DOHH2 (cell line): Measurements from ENCODE around the gene LRRN3.

Experiments used
- H3F3A ChIP-seq: fragments of 200-600 bp; sonication (generic), shearing (Covaris generic); 2 replicates; pipeline ENCODE4 v1.6.0; 2016; ENCODE audit warnings: antibody characterized with exemption, mild to moderate bottlenecking; ENCODE audit not compliant: control insufficient read depth, insufficient read depth
- H3K27ac ChIP-seq: fragments of 200-600 bp; sonication (generic); 2 replicates; pipeline ENCODE4 v1.5.1; 2014; ENCODE audit warnings: low read depth, mild to moderate bottlenecking, low read length, moderate library complexity
- H3K27me3 ChIP-seq: fragments of 200-600 bp; sonication (generic); 2 replicates; pipeline ENCODE4 v1.6.1; 2014; ENCODE audit warnings: mild to moderate bottlenecking, low read length, mixed read lengths; ENCODE audit not compliant: control insufficient read depth
- H3K36me3 ChIP-seq: fragments of 200-600 bp; sonication (generic); 2 replicates; pipeline ENCODE4 v1.6.1; 2014; ENCODE audit warnings: mild to moderate bottlenecking, low read length, moderate library complexity, mixed read lengths; ENCODE audit not compliant: control insufficient read depth
- H3K4me1 ChIP-seq: fragments of 200-600 bp; sonication (generic); 2 replicates; pipeline ENCODE4 v1.6.1; 2014; ENCODE audit warnings: mild to moderate bottlenecking, low read length, mixed read lengths; ENCODE audit not compliant: control insufficient read depth
- H3K4me2 ChIP-seq: fragments of 200-600 bp; sonication (generic); 2 replicates; pipeline ENCODE4 v1.6.0; 2014; ENCODE audit warnings: mild to moderate bottlenecking, low read length, moderate library complexity
- H3K4me3 ChIP-seq: fragments of 200-600 bp; sonication (generic); 2 replicates; pipeline ENCODE4 v1.5.1; 2014; ENCODE audit warnings: mild to moderate bottlenecking, low read length, mixed read lengths
- H3K79me2 ChIP-seq: fragments of 200-600 bp; sonication (generic); 2 replicates; pipeline ENCODE4 v1.6.1; 2014; ENCODE audit warnings: mild to moderate bottlenecking, low read length, mixed read lengths; ENCODE audit not compliant: control insufficient read depth
- H3K9me2 ChIP-seq: fragments of 200-600 bp; sonication (generic); replicated peaks from 2 replicates; pipeline ENCODE4 v1.6.1; 2014; ENCODE audit warnings: mild to moderate bottlenecking, low read length, mixed read lengths; ENCODE audit not compliant: control insufficient read depth
- H3K9me3 ChIP-seq: fragments of 200-600 bp; sonication (generic); 2 replicates; pipeline ENCODE4 v1.6.1; 2014; ENCODE audit warnings: antibody characterized with exemption, low read length, mixed read lengths; ENCODE audit not compliant: control insufficient read depth, insufficient read depth
- H4K20me1 ChIP-seq: fragments of 200-600 bp; sonication (generic); 2 replicates; pipeline ENCODE4 v1.6.0; 2014; ENCODE audit warnings: low read depth, mild to moderate bottlenecking, antibody characterized with exemption, low read length, moderate library complexity; ENCODE audit not compliant: control insufficient read depth, insufficient read depth
- EZH2phosphoT487 ChIP-seq: fragments of 200-600 bp; sonication (generic); IDR thresholded peaks from 2 replicates; pipeline ENCODE4 v1.6.1; 2017; ENCODE audit warnings: borderline replicate concordance, mild to moderate bottlenecking, antibody characterized with exemption, low read length, moderate library complexity, mixed read lengths
- TF ChIP-seq, protein P1 (sequence below): fragments of 200-600 bp; sonication (generic); IDR thresholded peaks from one replicate; pipeline ENCODE4 v1.5.1; 2014; ENCODE audit warnings: antibody characterized with exemption, mild to moderate bottlenecking, low read depth, low read length; ENCODE audit not compliant: poor library complexity, severe bottlenecking

Gene LRRN3

DNA sequence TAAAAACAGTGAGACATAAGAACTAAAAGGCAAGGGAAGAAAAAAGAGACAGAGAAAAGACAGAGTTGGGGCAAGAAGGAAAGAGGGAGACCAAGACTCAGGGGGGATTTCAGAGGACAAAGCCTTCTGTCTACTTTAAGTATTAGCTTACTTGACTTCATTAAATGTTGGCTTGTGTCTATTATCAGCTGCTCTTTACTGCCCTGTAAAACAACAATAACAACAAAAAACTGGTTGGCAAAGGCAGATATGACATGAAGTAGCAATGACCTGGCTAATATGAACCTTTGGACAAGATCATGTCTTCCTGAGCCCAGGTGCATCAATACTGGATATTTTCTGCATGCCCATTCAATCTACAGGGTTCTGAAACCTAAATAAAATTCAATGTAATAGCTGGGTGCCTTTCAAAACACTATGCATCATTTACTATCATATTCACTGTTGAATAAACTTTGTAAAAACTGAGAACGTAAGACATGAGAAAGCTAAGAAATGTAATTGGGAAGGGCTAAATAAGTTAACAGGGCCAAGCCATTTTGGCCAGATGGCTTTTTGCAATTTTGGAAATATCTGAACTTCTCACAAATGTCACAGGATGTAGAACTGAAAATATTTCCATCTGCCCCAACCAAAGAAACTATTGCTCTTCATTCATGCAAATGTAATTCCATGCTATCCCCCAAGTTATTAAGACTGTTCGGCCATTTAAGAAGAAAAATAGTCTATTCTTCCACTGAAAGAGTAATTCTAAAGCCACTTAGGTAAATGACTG, 49.4 kb downstream of the LRRN3 start:
- Histone ChIP-seq H3K4me1 (peaks cover 11% of the 10 kb centered on the region), H3K9me2 (no peaks in the 10 kb centered on the region), H3K79me2 (no peaks in the 10 kb centered on the region), H3F3A (no peaks in the 10 kb centered on the region), H3K36me3 (no peaks in the 10 kb centered on the region), H4K20me1 (no peaks in the 10 kb centered on the region), H3K27ac (no peak overlapping the region), H3K4me2 (no peak overlapping the region), H3K27me3 (no peaks in the 10 kb centered on the region), H3K4me3 (no peak overlapping the region), H3K9me3 (no peaks in the 10 kb centered on the region)
- TF ChIP-seq EZH2phosphoT487: no peak
- TF ChIP-seq, protein P1, sequence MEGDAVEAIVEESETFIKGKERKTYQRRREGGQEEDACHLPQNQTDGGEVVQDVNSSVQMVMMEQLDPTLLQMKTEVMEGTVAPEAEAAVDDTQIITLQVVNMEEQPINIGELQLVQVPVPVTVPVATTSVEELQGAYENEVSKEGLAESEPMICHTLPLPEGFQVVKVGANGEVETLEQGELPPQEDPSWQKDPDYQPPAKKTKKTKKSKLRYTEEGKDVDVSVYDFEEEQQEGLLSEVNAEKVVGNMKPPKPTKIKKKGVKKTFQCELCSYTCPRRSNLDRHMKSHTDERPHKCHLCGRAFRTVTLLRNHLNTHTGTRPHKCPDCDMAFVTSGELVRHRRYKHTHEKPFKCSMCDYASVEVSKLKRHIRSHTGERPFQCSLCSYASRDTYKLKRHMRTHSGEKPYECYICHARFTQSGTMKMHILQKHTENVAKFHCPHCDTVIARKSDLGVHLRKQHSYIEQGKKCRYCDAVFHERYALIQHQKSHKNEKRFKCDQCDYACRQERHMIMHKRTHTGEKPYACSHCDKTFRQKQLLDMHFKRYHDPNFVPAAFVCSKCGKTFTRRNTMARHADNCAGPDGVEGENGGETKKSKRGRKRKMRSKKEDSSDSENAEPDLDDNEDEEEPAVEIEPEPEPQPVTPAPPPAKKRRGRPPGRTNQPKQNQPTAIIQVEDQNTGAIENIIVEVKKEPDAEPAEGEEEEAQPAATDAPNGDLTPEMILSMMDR: no peak

- Histone ChIP-seq H3K4me3 (no peak overlapping the region), H3K27me3 (no peaks in the 10 kb centered on the region), H3K9me2 (no peaks in the 10 kb centered on the region), H3K79me2 (no peaks in the 10 kb centered on the region), H4K20me1 (no peaks in the 10 kb centered on the region), H3K4me1 (no peaks in the 10 kb centered on the region), H3F3A (no peaks in the 10 kb centered on the region), H3K9me3 (no peaks in the 10 kb centered on the region), H3K27ac (no peak overlapping the region), H3K36me3 (no peaks in the 10 kb centered on the region), H3K4me2 (no peak overlapping the region)
- TF ChIP-seq, protein P1: no peak
- TF ChIP-seq EZH2phosphoT487: no peak
These were observed 54.5 kb downstream of the LRRN3 start for GRCh38 chr7:111145472-111145871.

DNA sequence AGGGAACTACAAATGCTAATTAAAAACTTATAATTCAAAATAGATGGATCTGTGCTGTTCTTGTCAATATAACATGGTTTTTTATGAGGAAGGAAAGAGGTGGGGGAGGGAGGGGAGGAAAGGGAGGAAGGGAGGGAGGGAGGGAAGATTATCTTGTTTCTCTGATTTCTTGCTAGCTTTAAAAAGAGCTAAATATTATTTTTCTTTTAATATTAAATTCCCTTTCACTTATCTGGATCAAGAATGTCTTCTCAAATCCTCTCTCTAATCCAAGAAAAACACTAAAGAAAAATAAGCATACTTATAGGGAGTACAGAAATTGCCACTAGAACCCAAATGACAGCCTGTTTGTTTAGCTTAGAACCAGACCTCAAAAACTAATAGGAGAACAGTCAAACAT, 55.2 kb downstream of the LRRN3 start:
- H3K79me2 ChIP-seq: no peaks in the 10 kb centered on the region
- no peaks in the 10 kb centered on the region for H3K4me1 ChIP-seq
- H3K36me3 ChIP-seq: no peaks in the 10 kb centered on the region
- H3F3A ChIP-seq: no peaks in the 10 kb centered on the region
- TF ChIP-seq, protein P1: no peak
- TF ChIP-seq EZH2phosphoT487: no peak
- no peak overlapping the region for H3K27ac ChIP-seq
- no peaks in the 10 kb centered on the region for H3K9me2 ChIP-seq
- no peaks in the 10 kb centered on the region for H3K27me3 ChIP-seq
- no peak overlapping the region for H3K4me2 ChIP-seq
- H3K4me3 ChIP-seq: no peak overlapping the region
- H3K9me3 ChIP-seq: no peaks in the 10 kb centered on the region
- no peaks in the 10 kb centered on the region for H4K20me1 ChIP-seq
